ENCODE results near the gene POLD2. TPM values are rescaled to one million over a fixed set of nuclear protein-coding genes. Genes with fewer than 3 reads are reported as not detected.

POLD2 gene
- total and polyA plus RNA-seq, 2 of the 13 experiments (the other 11 are each of a cell fraction or from before 2014, with no cell fraction given), result 87.6 to 95.1 TPM

GRCh38 chr7:44131173-44132029 lies 8.1 kb upstream of the POLD2 start (continued):
- TF ChIP-seq SOX13 (IDR thresholded peaks at IDR 0.05) (no peak), SOX13 (CRISPR knock-in tag; conservative IDR thresholded peaks at IDR 0.05 in 1 of 2, IDR thresholded peaks at IDR 0.05 in 1 of 2) (peak in 1 of 2 experiments; percentile 17; a peak in 1 of 4 replicates), NFKB2 (CRISPR knock-in tag; IDR thresholded peaks at IDR 0.05; ENCODE audit: borderline replicate concordance) (peak; percentile 39; the same call in 1 of the 2 replicates), ZNF331 (CRISPR knock-in tag; IDR thresholded peaks at IDR 0.05) (peak; percentile 83; the same call in 1 of the 2 replicates), SP1 (IDR thresholded peaks at IDR 0.05) (no peak), SP1 (CRISPR knock-in tag; IDR thresholded peaks at IDR 0.05) (0 out of 2 replicates have a peak, but pooled peaks have one; percentile 26), ZMAT3 (CRISPR knock-in tag; conservative IDR thresholded peaks at IDR 0.05) (0 out of 2 replicates have a peak, but pooled peaks have one; percentile 35), NR3C1 (CRISPR knock-in tag; IDR thresholded peaks at IDR 0.05) (no peak), NR2F6 (IDR thresholded peaks at IDR 0.05) (peak; percentile 75), NR2F6 (CRISPR knock-in tag; IDR thresholded peaks at IDR 0.05) (peak; percentile 88), KDM3A (CRISPR knock-in tag; IDR thresholded peaks at IDR 0.05; ENCODE audit: low read depth) (peak; percentile 64; the same call in 1 of the 2 replicates), MNT (IDR thresholded peaks at IDR 0.05) (peak; percentile 69), ZNF629 (CRISPR knock-in tag; conservative IDR thresholded peaks at IDR 0.05) (no peak), BCL3 (CRISPR knock-in tag; IDR thresholded peaks at IDR 0.05) (peak; percentile 32; the same call in 1 of the 2 replicates), EED (CRISPR knock-in tag; IDR thresholded peaks at IDR 0.05) (0 out of 2 replicates have a peak, but pooled peaks have one; percentile 4), ZNF407 (CRISPR knock-in tag; IDR thresholded peaks at IDR 0.05; ENCODE audit: not compliant biosample characterization) (no peak), DNMT3B (CRISPR knock-in tag; conservative IDR thresholded peaks at IDR 0.05) (peak; percentile 68; the same call in 1 of the 2 replicates), MIER2 (CRISPR knock-in tag; IDR thresholded peaks at IDR 0.05) (0 out of 2 replicates have a peak, but pooled peaks have one; percentile 45)
